Neuron (in vitro differentiated cells): Measurements from ENCODE around the gene TMEM131.
"Not testable (repeated sequence)": the region's sequence is repeated elsewhere in the genome, so short reads cannot be mapped to it uniquely, and the experiment has no call there.

Source experiments
- H2AFZ ChIP-seq: one replicate; pipeline ENCODE4 v1.6.1; 2013; ENCODE audit warnings: low read depth, mild to moderate bottlenecking, inconsistent platforms, low read length, moderate library complexity
- H3K27me3 ChIP-seq: one replicate; pipeline ENCODE4 v1.6.1; 2013; ENCODE audit warnings: low read length; ENCODE audit not compliant: insufficient read depth
- H3K36me3 ChIP-seq: one replicate; pipeline ENCODE4 v1.6.1; 2013; ENCODE audit warnings: low read length; ENCODE audit not compliant: insufficient read depth
- H3K4me1 ChIP-seq: one replicate; pipeline ENCODE4 v1.6.1; 2013; ENCODE audit warnings: low read length; ENCODE audit not compliant: insufficient read depth
- H3K4me3 ChIP-seq: 2 replicates; pipeline ENCODE4 v1.5.1; 2013; ENCODE audit warnings: mild to moderate bottlenecking, low read length, moderate library complexity
- H3K9me3 ChIP-seq: one replicate; pipeline ENCODE4 v1.6.1; 2013; ENCODE audit warnings: low read length

TMEM131 gene

GRCh38 chr2:97840198-97840597 lies 155.6 kb downstream of the TMEM131 start:
- H3K27me3 ChIP-seq = no peaks in the 10 kb centered on the region
- H3K9me3 ChIP-seq = no peaks in the 10 kb centered on the region
- no peaks in the 10 kb centered on the region for H3K4me1 ChIP-seq
- H3K4me3 ChIP-seq = no peak overlapping the region
- peaks cover 24% of the 10 kb centered on the region for H3K36me3 ChIP-seq
- no peak overlapping the region for H2AFZ ChIP-seq

- H3K4me1 ChIP-seq = no peaks in the 10 kb centered on the region
- H3K9me3 ChIP-seq = no peaks in the 10 kb centered on the region
- H3K36me3 ChIP-seq = peaks cover 27% of the 10 kb centered on the region
- no peaks in the 10 kb centered on the region for H3K27me3 ChIP-seq
- H3K4me3 ChIP-seq = no peak overlapping the region
- no peak overlapping the region for H2AFZ ChIP-seq
These were observed 161.1 kb downstream of the TMEM131 start for GRCh38 chr2:97834610-97835009.

GRCh38 chr2:97831121-97831520 lies 164.6 kb downstream of the TMEM131 start:
- H2AFZ ChIP-seq = no peak overlapping the region
- H3K9me3 ChIP-seq = no peaks in the 10 kb centered on the region
- H3K4me3 ChIP-seq = no peak overlapping the region
- H3K4me1 ChIP-seq = no peaks in the 10 kb centered on the region
- H3K36me3 ChIP-seq = peaks cover 21% of the 10 kb centered on the region
- no peaks in the 10 kb centered on the region for H3K27me3 ChIP-seq

GRCh38 chr2:97829255-97829654 lies 166.5 kb downstream of the TMEM131 start:
- not testable (repeated sequence) for H3K4me1 ChIP-seq, H3K27me3 ChIP-seq, H3K9me3 ChIP-seq, H3K4me3 ChIP-seq, H2AFZ ChIP-seq
- H3K36me3 ChIP-seq = peaks cover 16% of the 10 kb centered on the region

- H3K36me3 ChIP-seq = peaks cover 12% of the 10 kb centered on the region
- not testable (repeated sequence) for H3K9me3 ChIP-seq, H3K4me3 ChIP-seq, H3K27me3 ChIP-seq, H2AFZ ChIP-seq, H3K4me1 ChIP-seq
These were observed 168.7 kb downstream of the TMEM131 start for GRCh38 chr2:97827013-97827412.

GRCh38 chr2:97826266-97826847 lies 169.4 kb downstream of the TMEM131 start:
- H3K27me3 ChIP-seq, H3K4me3 ChIP-seq, H2AFZ ChIP-seq, H3K4me1 ChIP-seq, H3K9me3 ChIP-seq: not testable (repeated sequence)
- peaks cover 15% of the 10 kb centered on the region for H3K36me3 ChIP-seq

GRCh38 chr2:97824011-97824410 lies 171.7 kb downstream of the TMEM131 start:
- H3K36me3 ChIP-seq = peaks cover 16% of the 10 kb centered on the region
- H3K4me3 ChIP-seq, H3K4me1 ChIP-seq, H3K27me3 ChIP-seq, H3K9me3 ChIP-seq, H2AFZ ChIP-seq: not testable (repeated sequence)

- H2AFZ ChIP-seq, H3K27me3 ChIP-seq, H3K4me1 ChIP-seq: not testable (repeated sequence)
These were observed 173.9 kb downstream of the TMEM131 start for GRCh38 chr2:97821862-97822261.

GRCh38 chr2:97819754-97820153 lies 176.0 kb downstream of the TMEM131 start:
- Histone ChIP-seq H3K36me3 (peaks cover 12% of the 10 kb centered on the region), H2AFZ (no peak overlapping the region), H3K27me3 (no peaks in the 10 kb centered on the region), H3K9me3 (no peaks in the 10 kb centered on the region), H3K4me1 (no peaks in the 10 kb centered on the region), H3K4me3 (no peak overlapping the region)

More at GRCh38 chr2:97821862-97822261, 173.9 kb downstream of the TMEM131 start:
- not testable (repeated sequence) for H3K4me3 ChIP-seq, H3K9me3 ChIP-seq
- H3K36me3 ChIP-seq = peaks cover 16% of the 10 kb centered on the region

GRCh38 chr2:97816411-97816810 lies 179.3 kb downstream of the TMEM131 start:
- Histone ChIP-seq H3K27me3 (no peaks in the 10 kb centered on the region), H3K9me3 (no peaks in the 10 kb centered on the region), H3K4me3 (no peak overlapping the region), H2AFZ (no peak overlapping the region), H3K36me3 (peaks cover 24% of the 10 kb centered on the region), H3K4me1 (no peaks in the 10 kb centered on the region)

- peaks cover 46% of the 10 kb centered on the region for H3K36me3 ChIP-seq
- H3K9me3 ChIP-seq = no peaks in the 10 kb centered on the region
- H3K4me3 ChIP-seq = no peak overlapping the region
- H3K4me1 ChIP-seq = no peaks in the 10 kb centered on the region
- no peak overlapping the region for H2AFZ ChIP-seq
- H3K27me3 ChIP-seq = no peaks in the 10 kb centered on the region
These were observed 182.8 kb downstream of the TMEM131 start for GRCh38 chr2:97812931-97813330.

GRCh38 chr2:97808816-97809215 lies 186.9 kb downstream of the TMEM131 start:
- peaks cover 52% of the 10 kb centered on the region for H3K36me3 ChIP-seq
- peaks cover 2% of the 10 kb centered on the region for H3K4me1 ChIP-seq
- no peak overlapping the region for H2AFZ ChIP-seq
- H3K9me3 ChIP-seq = no peaks in the 10 kb centered on the region
- H3K4me3 ChIP-seq = no peak overlapping the region
- no peaks in the 10 kb centered on the region for H3K27me3 ChIP-seq

GRCh38 chr2:97806738-97807618 lies 188.8 kb downstream of the TMEM131 start:
- Histone ChIP-seq H3K9me3 (no peaks in the 10 kb centered on the region), H3K4me1 (peaks cover 2% of the 10 kb centered on the region), H3K4me3 (no peak overlapping the region), H3K36me3 (peaks cover 55% of the 10 kb centered on the region), H3K27me3 (no peaks in the 10 kb centered on the region), H2AFZ (no peak overlapping the region)
